Measurements from ENCODE around the gene JAG1.
"Not testable (repeated sequence)": the region's sequence is repeated elsewhere in the genome, so short reads cannot be mapped to it uniquely, and the experiment has no call there.

JAG1 gene

DNA sequence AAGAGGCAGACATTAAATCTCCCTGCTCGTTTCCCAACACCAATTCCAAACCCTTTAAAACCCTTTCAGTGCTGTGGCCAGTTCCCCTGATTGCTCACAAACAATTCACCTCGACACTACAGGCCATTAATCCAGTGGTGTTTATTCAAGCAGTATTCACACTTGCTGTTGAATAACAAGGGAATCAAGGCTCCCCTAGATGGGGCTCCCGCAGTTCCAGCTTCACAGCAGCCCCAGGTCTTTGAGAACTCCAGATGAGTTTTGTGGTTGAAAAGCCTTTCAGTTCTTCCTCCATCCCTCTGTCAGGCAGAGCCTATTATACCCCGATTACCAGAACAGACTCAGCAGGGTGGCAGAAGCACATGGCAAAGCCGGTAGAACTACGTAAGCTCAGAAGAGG, 36.2 kb downstream of the JAG1 start:
- DNase-seq (ENCODE audit: low read depth in 2 of 2), result no peak

DNA sequence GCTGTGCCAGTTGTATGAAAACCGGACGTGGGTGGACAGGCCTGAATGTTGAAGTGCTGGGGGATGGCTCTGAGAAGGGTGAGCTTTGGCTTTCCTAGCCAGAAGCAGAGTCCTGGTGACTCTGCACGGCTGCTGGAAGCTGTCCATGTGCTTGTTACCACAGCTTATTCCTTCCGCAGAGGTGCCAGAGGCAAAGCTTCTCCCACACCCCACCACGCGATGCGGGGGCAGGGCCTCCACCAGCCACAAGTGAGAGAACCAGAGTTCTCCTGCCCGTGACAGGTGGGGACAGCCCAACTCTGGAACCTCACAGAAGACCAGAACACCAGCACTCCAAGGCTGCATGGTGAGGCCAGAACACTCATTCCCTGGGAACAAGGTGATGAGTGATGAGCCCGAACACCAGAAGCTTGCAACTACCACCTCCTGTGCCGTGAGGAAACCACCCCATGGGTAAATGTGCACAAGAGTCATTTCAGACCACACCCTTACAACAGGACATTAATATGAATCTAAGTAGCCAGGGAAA, 36.7 kb downstream of the JAG1 start:
- no peak for DNase-seq (ENCODE audit: low read depth in 2 of 2)

DNA sequence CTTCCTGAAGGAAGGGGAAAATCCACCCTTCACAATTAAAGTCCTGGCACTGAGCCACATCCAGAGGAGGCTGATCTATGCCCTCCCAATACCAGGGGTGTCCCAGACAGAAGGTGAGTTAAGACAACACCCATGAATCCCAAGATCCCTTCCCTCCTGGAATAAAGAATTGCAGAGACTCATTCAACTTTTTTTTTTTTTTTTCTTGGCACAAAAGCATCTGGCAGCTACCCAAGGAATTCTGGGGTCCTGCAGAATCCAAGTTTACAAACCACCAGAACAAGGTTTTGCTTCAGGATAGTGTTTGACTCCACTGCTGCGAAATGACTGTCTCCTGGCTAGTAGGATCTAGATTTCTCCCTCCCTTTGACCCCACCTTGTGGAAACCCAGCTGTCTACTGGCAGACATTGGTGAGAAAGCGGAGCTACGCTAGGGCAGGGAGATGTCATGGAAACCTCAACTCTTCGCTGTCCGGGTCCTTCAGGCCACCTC, 37.4 kb downstream of the JAG1 start:
- no peak for DNase-seq (ENCODE audit: low read depth in 2 of 2)

DNA sequence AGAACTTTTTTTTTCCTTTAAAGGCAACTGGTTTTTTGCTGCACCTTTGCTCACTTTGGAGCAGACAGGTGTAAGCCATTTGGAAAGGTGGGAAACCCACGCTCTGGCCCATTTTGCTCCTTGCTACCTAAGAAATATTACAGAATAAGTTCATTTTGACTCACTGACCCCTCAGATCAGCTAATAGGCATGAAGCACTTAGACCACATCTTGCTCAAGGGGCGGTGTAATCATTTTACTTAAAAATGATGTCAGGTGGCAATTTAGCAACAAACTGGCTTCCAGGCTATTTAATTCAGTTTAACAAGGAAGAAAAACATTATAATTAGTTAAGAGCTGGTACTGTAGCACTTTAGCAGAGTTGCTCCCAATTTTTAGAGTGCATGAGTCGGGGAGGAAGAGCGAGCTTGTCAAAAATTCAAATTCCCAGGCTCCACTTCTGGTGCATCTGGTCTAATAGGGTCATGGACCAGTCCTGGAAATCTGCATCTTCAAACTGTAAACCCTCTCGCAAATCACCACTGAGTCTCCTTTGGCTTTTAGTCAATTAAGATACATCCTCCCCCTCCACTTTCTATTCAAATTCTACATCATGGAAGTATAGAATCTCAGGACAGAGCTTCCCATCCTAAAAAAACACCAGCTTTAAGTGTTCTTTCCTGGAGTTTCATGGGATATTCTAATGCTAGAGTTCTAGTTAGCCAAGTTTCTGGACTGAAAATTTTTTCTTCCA, 38.2 kb downstream of the JAG1 start:
- DNase-seq (ENCODE audit: low read depth in 2 of 2), result no peak

DNA sequence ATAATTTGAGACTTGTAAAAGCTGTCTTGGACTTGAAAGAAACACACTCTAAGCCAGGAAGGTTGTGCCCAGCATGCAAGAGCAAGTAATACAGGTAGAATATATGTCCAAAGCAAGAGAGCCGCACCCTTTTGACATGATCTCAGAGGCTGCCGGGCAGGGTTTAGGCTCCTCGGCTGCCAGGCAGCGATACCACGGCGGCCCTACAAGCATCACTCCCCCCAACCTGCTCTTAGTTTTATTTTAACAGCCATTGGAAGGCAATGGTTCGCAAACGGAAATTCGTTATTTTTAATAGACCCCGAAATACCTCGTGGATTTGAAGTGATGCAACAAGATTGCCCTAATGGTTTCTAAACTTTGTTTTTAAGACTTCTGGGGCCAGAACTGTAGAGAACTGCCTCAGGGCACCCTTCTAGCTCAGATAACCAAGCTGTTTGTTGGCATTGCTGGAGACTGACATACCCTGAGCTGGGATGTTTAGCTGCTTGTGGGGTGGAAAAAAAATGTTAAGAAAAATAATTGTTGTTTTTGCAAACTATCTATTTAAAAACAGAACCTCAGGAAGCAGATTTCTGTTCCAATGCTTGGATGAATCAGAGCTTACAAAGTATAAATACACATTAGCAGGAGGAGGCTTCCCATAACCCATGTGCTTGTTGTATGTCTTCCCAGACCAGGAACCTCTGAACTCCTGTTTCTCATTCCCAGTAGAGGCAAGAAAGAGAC, 39.0 kb downstream of the JAG1 start:
- no peak for DNase-seq (ENCODE audit: low read depth in 2 of 2)

DNA sequence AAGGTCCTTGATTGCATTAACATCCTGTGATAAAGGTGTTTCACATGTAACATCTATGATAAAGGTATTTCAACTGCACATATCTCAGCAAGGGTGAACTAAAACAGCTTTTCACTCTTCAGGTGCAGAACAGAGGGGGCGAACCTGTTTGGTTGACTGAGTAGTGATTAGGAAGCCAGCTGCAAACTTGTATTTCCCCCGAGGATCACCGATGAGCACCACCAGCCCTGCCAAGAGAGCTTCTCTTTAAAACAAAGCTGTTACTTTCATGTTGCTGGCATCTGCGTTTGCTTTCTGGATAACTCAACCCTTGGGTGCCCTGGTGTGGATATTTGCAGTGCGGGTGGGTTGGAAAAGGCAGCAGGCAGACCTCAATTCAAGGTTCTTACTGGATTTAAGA, 39.6 kb downstream of the JAG1 start:
- no peak for DNase-seq (ENCODE audit: low read depth in 2 of 2)

DNA sequence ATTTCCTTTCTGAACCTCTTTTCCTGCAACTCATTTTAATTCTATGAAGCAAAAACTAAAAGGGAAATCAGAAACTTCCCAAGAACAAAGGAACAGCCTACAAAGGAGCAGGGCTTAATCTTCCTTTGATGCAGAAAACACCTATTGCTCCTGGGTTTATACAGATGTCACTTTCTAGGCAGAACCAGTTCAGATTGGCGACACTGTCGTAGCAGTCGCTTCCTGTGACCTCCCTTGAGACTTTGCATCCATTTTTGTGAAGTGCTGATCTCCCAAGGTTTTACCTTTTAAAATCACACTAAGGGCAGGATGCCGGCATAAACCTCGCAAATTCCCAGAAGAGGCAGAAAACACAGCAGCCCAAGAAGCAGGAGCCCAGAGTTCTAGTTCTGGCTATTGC, 40.1 kb downstream of the JAG1 start:
- DNase-seq (ENCODE audit: low read depth in 2 of 2), result no peak

DNA sequence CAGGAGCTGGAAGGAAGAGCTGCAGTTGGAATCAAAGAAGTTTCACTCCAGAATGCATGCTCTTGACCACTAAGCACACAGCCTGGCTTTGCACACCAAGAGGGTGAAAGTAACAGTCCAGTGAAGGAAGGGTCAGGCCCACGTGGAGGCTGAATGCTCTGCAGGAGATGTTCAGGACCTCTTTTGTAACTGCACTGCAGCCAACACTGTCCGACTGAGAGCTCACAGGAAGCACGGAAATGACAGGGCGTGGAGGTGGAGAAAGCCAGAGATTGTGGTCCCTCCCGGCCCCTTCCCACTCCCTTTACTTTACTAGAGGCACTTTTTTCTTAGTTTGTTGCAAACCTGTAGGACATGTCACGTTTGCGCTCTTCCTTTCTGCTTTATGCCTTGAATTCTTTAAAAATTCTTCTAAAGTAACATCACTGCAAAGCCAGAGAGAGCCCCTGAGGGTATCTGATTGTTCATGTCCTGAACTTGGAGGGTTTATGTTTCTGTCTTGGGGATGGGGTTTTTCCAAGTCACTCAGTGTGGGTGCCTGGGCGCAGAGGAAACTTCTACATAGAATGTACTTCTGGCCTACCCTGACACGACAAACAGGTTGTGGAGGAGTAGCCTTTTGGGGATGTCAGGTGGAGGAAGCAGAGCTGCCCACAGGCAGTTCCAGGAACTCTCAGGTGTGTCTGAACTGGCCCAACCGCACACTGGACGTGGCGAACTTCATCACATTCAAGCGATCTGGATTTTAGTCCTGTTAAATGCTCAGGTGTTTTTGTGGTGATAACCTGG, 40.9 kb downstream of the JAG1 start:
- DNase-seq (ENCODE audit: low read depth in 2 of 2), result no peak

DNA sequence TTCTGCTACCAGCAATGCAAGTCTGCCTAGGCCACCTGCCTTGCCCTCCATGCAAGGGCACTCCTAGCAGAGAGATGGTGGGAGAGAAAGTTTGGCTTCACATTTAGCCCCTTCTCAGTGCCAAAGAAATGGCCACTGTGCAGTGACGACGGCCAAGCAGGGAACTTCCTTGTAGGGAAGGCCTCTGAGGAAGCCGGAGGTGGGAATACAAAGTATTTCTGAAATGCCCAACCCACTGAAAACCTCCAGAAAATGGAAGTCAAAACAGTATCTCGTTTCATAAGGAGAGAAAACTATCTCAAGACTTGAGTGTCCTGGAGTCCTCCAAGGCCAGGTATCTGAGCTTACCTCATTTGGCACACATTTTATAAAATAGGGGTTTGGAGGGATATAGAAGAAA, 42.7 kb downstream of the JAG1 start:
- no peak for DNase-seq (ENCODE audit: low read depth in 2 of 2)

DNA sequence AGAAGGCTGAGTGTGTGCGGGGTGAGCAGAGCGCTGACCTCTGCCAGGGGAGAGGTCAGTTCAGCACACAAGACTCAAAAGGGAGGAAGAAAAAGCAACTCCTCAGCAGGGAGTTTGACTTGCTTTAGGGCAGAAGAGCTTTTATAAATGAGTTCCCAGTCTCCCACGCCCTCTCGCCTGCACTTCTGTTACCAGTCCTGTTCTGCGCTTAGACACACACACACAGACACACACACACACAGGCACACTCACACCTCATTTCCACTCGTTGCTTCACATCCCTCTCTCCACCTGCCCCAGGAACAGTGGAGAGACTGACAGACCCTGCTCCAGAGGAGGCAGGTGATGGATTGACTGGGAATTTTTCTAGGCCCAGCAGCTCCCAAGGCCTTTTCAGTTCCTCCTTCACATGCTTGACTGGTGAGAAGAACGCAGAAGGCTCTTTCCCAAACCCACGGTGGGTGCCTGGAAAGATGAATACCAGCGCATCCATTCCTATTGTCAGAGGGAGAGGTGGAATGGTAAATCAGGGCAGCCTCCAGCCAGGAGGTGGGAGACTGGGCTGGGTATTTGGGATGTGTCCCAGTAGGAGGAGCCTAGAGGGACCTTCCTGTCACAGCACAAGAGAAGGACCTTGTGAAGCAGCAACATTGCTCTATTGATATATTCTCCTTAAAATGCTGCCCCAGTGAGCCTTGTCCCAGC, 43.7 kb downstream of the JAG1 start:
- no peak for DNase-seq (ENCODE audit: low read depth in 2 of 2)

DNA sequence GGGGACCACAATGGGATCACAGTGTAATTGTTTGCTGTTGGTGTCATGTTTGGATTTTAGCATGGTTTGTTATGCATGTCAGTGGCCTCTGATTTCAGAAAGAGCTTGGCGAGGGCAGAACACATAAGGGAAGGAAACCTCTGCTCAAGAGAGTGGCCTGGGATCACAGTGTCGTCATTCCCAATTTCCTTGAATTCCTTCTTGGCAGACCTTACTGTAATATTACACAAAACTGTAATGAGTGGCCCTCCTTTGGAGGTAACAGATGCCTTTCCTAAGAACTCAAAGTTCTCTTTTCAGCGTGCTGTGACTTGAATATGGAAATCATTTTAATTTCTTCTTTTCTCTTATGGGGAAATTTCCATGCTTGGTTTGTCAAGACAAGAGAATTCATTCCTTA, 46.9 kb downstream of the JAG1 start:
- DNase-seq (ENCODE audit: low read depth in 2 of 2), result no peak

DNA sequence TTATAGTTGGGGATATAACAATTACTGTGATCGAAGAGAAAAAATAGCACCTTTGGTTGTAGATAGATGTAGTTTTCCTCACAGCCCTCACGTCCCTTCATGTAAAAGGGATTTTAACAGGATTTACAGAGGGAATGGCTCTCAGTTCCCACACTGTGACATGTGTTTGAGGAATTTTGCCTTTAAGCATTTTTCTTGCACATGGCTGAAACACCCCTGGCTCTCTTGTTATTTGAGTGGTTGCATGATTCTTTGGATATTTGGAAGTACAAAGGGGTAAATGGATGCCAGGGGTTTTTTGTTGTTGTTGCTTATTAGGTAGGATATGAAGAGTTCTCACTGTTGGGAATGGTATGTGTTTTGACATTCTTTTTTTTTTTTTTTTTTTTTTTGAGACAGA, 48.2 kb downstream of the JAG1 start:
- DNase-seq (ENCODE audit: low read depth in 2 of 2), result no peak

DNA sequence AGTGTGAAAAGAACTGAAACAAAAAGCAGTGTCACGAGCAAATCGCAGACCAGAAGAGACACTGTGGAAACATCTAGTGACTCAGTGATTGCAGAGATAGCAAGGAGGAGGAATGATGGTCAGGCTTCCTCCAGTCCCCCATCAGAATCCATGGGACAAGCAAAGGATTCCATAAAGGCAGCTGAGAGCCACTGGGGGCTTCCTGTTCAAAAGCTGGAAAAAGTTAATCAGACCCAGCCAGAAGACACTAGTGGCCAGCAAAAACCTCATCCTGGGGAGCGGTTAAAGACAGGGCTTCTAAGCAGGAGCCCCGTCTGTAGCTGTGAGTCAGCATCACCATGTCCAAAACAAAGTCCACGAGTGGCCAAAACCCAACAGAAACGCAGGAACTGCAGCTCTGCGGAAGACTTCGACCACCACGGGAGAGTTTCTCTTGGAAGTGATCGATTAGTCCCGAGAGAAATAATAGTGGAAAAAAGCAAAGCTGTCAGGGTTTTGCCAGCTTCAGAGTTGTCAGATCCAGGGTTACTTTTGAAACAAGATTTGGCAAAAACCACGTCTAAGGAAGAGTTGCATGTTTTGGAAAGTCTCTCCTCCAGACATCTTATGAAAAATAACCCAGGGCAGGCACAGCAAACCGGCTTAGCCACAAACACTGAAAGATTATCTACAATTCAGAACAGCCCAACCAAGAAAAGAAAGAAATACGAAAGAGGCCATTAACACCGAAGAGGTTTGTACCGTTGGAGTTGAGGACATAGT, 51.0 kb downstream of the JAG1 start:
- DNase-seq (ENCODE audit: low read depth in 2 of 2), result no peak

DNA sequence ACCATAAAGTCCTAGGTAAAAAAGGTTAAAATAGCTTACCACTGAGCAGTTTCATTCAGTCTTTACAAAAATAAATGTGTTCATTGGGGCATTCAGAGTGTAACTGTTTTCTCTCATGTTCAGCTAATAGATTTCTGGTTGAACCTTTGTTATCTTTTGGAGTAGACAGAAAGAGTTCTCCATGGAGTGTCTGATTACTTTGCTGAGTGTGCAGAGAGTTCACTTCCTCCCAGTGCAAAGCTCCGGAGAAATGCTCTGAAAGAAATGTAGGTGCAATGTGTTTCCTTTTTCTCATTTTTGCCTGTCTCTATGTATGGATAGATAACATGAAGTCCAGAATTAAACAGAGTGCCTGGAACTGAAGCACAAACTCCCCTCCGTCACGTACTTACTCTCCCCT, 52.6 kb downstream of the JAG1 start:
- no peak for DNase-seq (ENCODE audit: low read depth in 2 of 2)

DNA sequence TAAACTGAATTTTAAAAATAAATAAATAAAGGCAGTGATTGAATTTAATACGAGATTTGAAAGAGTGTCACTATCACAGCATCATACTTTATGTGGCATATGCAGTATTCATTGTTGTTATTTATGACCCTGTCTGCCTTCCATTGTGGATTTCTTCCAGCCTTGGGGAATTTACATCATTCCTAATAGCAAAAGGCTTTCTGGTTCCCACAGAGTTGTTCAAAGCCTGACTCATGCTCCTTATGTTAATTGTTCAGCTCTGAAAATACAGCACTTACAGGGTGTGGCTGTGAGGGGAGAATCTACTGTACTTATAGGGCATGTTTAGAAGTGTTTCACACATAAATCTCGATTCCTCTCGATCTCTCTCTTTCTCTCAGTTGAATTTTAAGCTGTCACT, 54.4 kb downstream of the JAG1 start:
- DNase-seq (ENCODE audit: low read depth in 2 of 2), result no peak

DNA sequence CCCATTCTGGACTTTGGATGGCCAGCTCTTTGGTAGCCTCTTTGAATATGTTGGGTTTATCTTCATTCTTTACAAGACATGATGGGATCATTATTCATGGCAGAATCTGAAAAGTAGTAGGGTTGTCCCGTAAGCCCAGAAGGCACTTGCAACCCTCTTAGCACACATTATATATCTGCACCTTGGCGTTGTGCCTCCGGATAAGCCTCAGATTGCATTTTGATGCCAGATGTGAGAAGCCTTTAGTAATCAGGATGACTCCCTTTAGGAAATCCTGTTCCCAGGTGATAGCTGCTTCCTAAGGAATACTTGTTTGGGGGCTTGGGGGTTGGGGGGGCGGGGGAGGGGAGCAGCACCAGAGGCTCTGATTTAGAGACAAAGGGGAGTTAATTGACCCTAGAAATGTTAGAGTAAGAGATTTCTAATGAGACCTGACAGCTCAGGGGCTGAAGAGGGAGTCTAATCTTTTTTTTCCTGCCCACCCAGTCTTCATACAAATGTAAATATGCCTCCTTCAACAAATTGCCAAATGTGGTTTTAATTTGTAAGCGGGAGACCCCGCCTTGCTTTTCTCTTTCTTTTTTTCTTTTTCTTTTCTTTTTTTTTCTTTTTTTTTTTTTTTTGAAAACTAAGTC, 55.1 kb downstream of the JAG1 start:
- no peak for DNase-seq (ENCODE audit: low read depth in 2 of 2)

DNA sequence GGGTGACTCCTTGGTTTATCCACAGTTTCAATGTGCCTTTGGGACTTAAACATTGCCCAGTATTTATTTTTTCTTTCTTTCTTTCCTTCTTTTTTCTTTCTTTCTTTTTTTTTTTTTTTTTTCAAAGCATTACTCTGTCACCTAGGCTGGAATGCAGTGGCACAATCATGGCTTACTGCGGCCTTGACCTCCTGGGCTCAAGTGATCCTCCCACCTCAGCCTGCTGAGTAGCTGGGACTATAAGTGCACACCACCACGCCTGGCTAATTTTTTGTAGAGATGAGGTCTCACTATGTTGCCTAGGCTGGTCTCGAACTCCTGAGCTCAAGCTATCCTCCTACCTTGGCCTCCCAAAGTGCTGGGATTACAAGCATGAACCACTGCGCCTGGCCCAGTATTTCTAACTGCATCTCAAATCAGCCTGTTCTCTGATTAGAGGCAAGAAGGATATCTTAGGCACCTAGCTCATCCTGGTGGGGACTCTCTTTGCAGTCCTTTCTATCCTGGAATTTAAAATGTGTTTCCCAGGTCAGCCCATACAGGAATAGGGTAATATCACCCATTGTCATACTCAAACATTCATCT, 56.2 kb downstream of the JAG1 start:
- DNase-seq (ENCODE audit: low read depth in 2 of 2), result not testable (repeated sequence)

DNA sequence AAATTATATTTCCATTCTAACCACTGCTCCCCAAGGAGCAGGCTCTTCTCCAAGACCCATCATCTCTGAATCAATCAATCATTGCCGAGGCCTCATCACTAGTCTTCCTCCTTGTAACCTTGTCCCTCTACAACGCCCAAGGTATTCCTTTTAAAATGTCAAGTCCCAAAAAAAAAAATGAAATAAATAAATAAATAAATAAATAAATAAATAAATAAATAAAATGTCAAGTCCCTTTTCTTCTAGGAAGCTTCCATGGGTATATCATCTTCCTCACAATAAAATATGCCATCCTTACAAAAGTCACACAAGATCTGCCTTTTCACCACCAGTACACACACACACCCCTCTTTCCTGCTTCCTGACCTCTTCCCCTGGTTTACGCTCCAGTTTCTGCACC, 57.6 kb downstream of the JAG1 start:
- no peak for DNase-seq (ENCODE audit: low read depth in 2 of 2)

DNA sequence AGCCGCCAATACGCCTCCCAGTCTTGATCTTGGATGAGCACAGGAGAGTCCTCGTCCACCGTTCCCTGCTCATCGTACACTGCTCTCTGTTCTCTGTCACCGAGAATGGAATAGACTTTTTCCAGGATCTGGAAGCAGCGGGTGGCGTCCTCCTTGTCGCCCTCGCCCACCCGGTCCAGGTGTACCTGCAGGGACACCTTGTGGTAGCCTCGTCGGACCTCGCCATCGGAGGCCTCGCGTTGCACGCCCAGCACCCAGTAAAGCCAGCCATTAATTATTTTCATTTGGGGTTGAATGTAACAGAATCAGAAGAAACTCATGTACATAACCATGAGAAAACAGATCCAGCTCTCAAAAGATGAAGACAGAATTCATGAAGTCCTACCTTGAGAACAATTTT, 59.9 kb downstream of the JAG1 start:
- no peak for DNase-seq (ENCODE audit: low read depth in 2 of 2)

DNA sequence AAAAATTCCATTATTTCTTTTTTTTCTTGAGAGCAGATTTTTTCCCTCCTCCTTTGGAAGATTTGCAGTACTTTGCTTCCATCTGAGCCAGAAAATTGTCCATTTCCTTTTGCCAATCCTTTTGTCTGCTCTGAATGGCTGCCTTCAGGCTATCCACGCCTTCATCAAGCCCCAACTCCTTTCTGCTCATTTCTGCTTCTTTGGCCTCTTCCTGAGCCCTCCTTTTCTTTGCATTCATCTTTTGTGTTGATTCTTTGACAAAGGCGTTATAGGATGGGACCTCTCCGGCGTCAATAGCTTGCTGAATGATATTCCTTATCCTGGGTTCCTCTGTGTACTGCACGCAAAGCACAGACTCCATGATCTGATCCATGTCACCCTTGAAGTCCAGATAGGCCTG, 60.4 kb downstream of the JAG1 start:
- DNase-seq (ENCODE audit: low read depth in 2 of 2), result not testable (repeated sequence)

Data from stimulated activated CD8-positive, alpha-beta memory T cell treated with anti-CD3 and anti-CD28 coated beads, Interleukin-15, amount 100 ng/mL, for 4 hours (primary cell).